ENCODE results near the gene KLHL29.

- TF ChIP-seq CTCF (conservative IDR thresholded peaks at IDR 0.05; ENCODE audit: low read depth, low read length) (no peak), EZH2phosphoT487 (IDR thresholded peaks at IDR 0.05; ENCODE audit: borderline replicate concordance, low read length) (no peak), EZH2 (IDR thresholded peaks at IDR 0.05; ENCODE audit: low read length, unreplicated experiment) (no peak)
These were observed 111.5 kb downstream of the KLHL29 start for GRCh38 chr2:23496456-23496855.
